Activated CD4-positive, alpha-beta T cell treated with anti-CD3 and anti-CD28 coated beads for 4 hours (primary cell): ENCODE measurements around the gene SEMA5A.

Experiments
- DNase-seq, 2 donors: peaks; one replicate each; pipeline ENCODE4 v3.0.0-alpha.2; 2020

SEMA5A gene

DNA sequence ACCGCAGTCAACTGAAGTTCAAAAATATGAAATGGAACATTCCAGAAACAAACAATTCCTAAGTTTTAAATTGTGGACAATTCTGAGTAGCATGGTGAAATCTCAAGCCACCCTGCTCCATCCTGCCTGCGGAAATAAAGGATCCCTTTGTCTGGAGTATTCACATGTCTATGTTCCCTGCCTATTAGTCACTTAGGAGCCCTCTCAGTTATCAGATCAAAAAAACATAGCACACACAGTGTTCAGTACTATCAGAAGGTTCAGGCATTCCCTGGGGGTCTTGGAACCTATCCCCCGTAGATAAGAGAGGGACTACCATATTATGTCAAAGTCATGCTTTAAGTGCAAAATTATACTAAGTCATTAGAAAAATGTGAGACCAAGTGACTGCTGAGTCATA lies 300.8 kb downstream of the SEMA5A start:
- no peak for DNase-seq

- no peak for DNase-seq
Measured at GRCh38 chr5:9244417-9244816, 301.5 kb downstream of the SEMA5A start.

DNA sequence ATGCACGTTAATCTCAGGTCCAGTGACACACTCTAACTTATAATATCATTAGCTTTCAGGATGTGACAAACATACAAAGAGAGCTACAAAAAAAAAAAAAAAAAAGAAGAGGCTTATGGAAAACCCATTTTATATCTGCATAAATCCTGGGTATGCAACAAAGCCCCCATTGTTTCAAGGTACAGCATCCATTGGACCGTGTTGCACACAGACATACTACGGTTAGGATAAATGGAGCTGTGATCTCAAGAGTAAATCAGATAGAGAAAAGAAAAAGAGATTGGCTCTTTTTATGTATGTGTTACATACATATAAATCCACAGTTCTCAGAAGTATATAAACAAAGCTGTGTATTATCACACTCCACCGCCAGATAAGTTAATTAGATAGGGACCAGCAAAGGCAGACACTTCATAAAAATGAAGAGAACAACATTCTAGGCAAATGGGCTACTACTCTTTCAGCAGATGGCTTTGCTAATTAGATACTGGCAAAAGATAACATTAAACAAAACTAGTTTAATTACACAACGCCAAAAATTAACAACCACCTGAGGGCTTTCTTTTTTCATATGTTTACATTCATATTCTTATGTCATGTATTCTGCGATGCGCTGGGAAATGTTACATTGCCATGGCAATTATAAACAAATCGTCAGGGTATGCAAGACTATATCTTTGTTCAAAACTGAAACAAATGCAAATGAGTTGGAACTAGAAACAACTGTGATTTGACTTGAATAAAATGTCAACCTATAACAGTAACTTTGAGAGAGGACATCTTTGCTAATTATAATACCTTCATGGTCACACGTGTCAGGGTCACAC lies 304.2 kb downstream of the SEMA5A start:
- no peak for DNase-seq

DNA sequence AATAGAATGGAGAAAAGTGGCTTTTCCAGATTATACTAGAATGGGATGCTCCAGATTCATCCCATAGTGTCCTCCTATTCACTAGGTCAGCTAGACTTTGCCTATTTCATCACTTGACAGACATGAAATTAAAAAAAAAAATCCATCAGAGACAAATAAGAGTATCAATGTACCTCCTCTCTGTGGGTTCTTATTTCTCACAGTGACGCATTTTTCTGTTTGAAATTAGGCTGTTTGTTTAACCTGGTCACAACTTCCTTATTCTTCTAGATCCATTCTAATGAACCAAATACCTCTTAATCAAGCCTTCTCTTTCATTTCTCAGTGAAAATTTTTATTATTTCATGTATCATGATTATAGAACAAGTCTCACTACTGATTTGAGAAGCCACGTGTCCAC lies 305.4 kb downstream of the SEMA5A start:
- no peak for DNase-seq

GRCh38 chr5:9239626-9240025 lies 306.2 kb downstream of the SEMA5A start:
- DNase-seq: no peak

DNA sequence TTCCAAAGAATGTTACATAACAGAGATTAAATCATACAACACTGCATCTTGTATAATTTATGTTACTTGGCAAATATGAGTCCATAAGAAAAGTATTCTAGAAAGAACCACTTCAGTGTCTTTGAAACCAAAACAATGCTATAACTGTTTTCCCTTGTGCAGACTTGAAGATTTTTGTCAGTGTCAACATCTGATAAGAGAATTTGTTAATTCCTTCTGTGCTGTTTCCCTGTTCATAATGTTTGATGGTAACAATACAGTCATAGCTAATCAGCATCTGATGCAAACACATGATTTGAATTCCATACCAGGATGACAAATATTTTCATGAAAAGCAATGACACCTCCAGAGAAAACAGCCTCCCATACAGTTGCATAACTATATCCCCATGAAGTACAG lies 306.8 kb downstream of the SEMA5A start:
- no peak for DNase-seq

GRCh38 chr5:9233712-9234111 lies 312.2 kb downstream of the SEMA5A start:
- DNase-seq: no peak

DNA sequence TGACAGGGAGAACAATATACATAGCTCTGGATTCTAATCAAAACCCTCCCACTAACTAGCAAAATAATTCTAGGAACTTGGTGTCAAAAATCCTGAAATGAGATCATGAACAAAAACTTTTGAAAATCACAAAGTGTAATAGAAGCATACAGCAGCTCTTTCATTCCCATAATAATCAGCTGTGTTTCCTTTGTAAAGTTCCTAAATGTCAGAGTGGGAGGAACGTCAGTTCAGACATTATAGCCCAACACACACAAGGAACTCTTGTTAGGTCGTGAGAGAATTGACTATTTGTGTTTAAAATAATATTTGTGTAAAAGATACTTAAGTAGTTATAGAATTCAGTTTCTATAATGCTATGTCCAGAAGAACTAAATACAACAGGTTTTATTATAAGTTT lies 312.8 kb downstream of the SEMA5A start:
- no peak for DNase-seq

GRCh38 chr5:9231842-9232241 lies 314.0 kb downstream of the SEMA5A start:
- DNase-seq: no peak

GRCh38 chr5:9230355-9230754 lies 315.5 kb downstream of the SEMA5A start:
- no peak for DNase-seq

DNA sequence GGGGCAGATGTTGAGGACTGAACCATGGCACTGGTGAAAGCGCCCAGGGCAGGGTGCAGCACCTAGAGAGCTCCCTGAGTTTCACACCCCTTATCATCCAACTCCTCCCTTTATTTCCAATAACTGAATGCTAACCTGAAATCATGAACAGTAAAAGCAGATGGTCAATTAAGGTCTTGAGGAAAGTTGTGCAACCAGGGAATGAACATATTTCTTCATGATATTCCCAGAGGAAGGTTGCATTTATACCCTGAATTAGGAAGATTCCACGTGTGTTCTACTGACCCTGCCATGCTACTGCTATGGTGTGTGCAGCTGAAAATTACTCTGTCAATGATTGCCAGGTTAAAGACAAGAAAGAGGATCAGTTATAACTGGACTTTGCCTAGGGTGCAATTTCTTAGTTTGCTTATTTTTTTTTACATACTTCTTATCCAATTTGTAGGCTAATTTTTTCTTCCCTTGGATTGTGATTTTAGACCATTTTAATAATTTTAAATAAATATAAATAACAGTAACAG lies 319.8 kb downstream of the SEMA5A start:
- no peak for DNase-seq

- no peak for DNase-seq
Measured at GRCh38 chr5:9222054-9222976, 323.6 kb downstream of the SEMA5A start.

GRCh38 chr5:9218358-9218757 lies 327.5 kb downstream of the SEMA5A start:
- no peak for DNase-seq

DNA sequence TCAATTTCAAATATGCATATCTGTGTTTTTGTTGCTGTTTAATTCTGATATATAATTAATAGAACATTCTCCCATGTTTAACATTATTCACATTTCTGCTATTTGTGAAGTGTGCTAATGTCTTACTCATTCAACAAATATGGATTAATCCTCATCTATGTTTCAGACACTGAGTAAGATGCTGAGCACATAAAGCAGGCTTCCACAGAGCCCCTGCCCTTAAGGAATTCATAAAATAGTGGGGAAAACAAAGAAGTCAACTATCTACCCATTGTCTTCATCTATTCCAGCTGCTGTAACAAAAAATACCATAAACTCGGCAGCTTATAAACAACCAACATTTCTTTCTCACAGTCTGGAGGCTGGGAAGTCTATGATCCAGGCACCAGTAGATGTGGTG lies 333.3 kb downstream of the SEMA5A start:
- no peak for DNase-seq

DNA sequence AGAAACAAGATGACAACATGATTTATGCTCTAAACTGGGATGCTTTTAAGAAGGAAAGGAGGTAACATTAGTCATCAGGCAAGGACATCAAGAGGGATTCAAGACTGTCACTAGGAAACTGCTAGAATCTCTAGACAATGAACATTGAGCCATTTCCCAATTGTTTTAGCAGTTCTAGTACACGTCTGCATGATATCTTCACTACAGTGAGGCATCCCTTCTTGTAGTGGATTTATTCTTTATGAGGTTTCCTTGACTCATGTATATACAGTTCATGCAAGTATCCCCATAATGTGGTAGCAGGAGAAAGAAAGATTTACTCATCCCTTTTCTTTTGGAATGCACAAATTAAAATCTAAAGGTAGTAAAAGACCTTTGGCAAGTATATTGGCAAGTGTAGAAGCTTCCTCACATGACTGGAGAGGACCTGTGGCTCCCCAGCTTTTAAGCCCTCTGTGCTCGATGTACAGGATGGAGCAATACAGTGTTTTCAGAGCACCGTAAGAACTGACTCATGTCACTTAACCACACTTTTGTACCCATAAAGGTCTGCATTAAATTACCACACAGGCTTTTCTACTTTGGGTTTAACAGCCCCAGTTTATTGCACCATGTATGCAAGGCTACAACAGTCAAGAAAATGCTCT lies 335.9 kb downstream of the SEMA5A start:
- no peak for DNase-seq

DNA sequence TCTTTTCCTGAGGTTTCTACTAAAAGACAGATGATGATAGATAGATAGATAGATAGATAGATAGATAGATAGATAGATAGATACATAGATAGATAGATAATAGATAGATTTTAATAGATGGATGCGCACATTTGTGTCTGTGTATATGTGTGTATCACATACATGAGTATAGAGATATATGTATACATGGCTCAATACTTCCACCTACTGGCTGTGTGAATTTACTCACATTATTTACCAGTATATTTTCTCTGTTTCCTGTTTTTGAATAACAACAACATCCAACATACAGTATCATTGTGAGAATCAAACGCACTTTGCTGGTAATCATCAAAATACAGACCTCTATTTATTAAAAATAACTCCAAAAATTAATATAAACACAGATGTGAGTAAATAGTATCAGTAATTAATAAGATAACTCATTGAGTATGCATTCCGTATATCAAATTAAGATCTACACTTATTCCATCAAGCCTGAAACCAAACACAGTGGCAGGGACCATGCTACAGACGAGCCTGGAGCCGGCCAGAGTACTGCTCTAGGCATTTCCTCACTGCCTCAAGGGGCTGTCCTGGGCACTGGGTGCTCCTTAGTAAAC lies 338.0 kb downstream of the SEMA5A start:
- DNase-seq: no peak

DNA sequence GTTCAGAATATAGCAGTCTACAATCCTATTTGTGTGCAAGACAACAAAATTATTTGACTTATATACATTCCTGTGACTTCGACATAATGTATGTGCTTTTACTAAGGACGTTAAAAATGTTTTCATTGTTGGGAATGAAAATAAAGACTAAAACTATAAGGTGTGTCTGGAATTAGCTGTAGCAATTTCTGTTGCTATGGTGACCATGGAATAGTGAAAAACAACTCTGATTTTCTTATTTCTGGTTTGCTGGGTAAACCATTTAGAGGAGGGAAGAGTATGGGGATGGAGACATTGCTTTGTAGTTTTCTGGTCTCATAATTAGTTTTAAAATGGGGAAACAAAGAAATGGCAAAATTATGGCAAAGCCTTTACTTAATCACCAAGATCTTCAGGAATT lies 343.2 kb downstream of the SEMA5A start:
- DNase-seq: no peak

GRCh38 chr5:9201761-9202160 lies 344.1 kb downstream of the SEMA5A start:
- no peak for DNase-seq

- no peak for DNase-seq
Measured at GRCh38 chr5:9201011-9201410, 344.9 kb downstream of the SEMA5A start.

- no peak for DNase-seq
Measured at GRCh38 chr5:9198394-9198793, 347.5 kb downstream of the SEMA5A start.

DNA sequence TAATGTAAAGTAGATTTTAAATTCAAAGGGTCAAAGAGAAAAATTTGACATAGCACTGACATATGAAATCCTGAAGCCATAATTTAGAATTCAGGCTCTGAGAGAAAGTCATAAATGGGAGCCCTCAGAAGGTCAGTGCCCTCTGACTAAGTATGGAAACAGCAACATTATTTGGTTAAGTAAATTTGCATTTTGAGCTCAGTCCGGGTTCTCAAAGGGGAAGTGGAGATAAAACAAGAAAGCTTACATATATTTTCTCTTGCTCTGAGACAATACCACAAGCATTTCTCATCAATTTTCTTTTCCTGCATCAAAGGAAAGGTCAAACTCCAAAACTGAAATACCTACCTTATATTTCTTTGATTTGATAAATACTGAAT lies 348.0 kb downstream of the SEMA5A start:
- DNase-seq: no peak

- no peak for DNase-seq
Measured at GRCh38 chr5:9196403-9197227, 349.3 kb downstream of the SEMA5A start.
